OCI-LY3 (cell line): ENCODE results near the gene SPP2.

Source experiments
- H2AFZ ChIP-seq: fragments of 200-600, 300-600 bp; shearing (Covaris generic); 2 replicates; pipeline ENCODE4 v1.6.0; 2014; ENCODE audit warnings: antibody characterized with exemption, low read depth, low read length
- H3K27ac ChIP-seq: fragments of 200-600, 300-600 bp; sonication (generic); 2 replicates; pipeline ENCODE4 v1.5.1; 2014; ENCODE audit warnings: mild to moderate bottlenecking, low read length, moderate library complexity, mixed read lengths
- H3K27me3 ChIP-seq: fragments of 200-600, 300-600 bp; sonication (generic); 2 replicates; pipeline ENCODE4 v1.6.1; 2014; ENCODE audit warnings: low read depth, low read length, mixed read lengths
- H3K36me3 ChIP-seq: fragments of 200-600, 300-600 bp; sonication (generic); replicated peaks from 2 replicates; pipeline ENCODE3; 2014; ENCODE audit warnings: low read depth, low read length, mixed read lengths
- H3K4me1 ChIP-seq: fragments of 300-600, 200-600 bp; sonication (generic); 2 replicates; pipeline ENCODE4 v1.6.1; 2014; ENCODE audit warnings: low read length, mixed read lengths
- H3K4me2 ChIP-seq: fragments of 200-600, 300-600 bp; sonication (generic); 2 replicates; pipeline ENCODE4 v1.6.1; 2014; ENCODE audit warnings: low read length, mixed read lengths
- H3K4me3 ChIP-seq: fragments of 300-600, 200-600 bp; sonication (generic); 2 replicates; pipeline ENCODE4 v1.5.1; 2014; ENCODE audit warnings: antibody characterized with exemption, mild to moderate bottlenecking, low read length, moderate library complexity
- H3K79me2 ChIP-seq: fragments of 300-600, 200-600 bp; shearing (Covaris generic); 2 replicates; pipeline ENCODE4 v1.6.1; 2014; ENCODE audit warnings: mild to moderate bottlenecking, low read length, mixed read lengths
- H3K9ac ChIP-seq: fragments of 300-600, 200-600 bp; shearing (Covaris generic); 2 replicates; pipeline ENCODE4 v1.6.0; 2014; ENCODE audit warnings: mild to moderate bottlenecking, low read length, moderate library complexity
- H3K9me3 ChIP-seq: fragments of 200-600, 300-600 bp; shearing (Covaris generic); 2 replicates; pipeline ENCODE4 v1.6.1; 2014; ENCODE audit warnings: low read length, mixed read lengths; ENCODE audit not compliant: insufficient read depth
- H4K20me1 ChIP-seq: fragments of 200-600, 300-600 bp; sonication (generic); 2 replicates; pipeline ENCODE4 v1.6.1; 2016; ENCODE audit warnings: low read length, mixed read lengths; ENCODE audit not compliant: insufficient read depth
- EZH2phosphoT487 ChIP-seq: fragments of 200-600 bp; shearing (Covaris generic); IDR thresholded peaks from 2 replicates; pipeline ENCODE4 v1.6.1; 2018; ENCODE audit warnings: antibody characterized with exemption, mixed run types, low read depth
- TF ChIP-seq, protein P1 (sequence below): fragments of 200-600, 300-600 bp; sonication (generic); IDR thresholded peaks from 2 replicates; pipeline ENCODE4 v1.5.1; 2014; ENCODE audit warnings: antibody characterized with exemption, low read length, low read depth

SPP2 gene

DNA sequence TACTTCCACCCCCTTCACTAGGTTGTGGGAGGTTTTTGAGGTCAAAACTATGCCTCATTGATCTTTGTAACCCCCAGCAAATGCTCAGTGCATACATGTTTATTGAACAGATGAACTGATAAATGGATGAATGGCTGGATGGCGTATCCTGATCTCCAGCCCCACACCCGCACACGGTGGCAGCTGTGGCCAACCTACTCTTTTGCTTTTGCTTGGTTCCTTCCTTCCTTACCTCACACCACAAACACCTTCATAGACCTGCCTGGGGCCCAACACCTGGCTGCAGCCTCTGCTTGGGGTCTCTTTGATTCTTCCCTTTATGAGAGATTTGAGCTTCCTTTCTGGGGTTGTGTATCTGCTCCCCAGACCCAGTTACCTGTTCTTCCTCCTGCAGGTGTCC is 25.9 kb downstream of the SPP2 start:
- H3K9me3 ChIP-seq, result no peaks in the 10 kb centered on the region
- H3K9ac ChIP-seq, result no peak overlapping the region
- H3K4me1 ChIP-seq, result no peaks in the 10 kb centered on the region
- no peak overlapping the region for H3K4me2 ChIP-seq
- H3K36me3 ChIP-seq, result no peaks in the 10 kb centered on the region
- TF ChIP-seq EZH2phosphoT487, result no peak
- TF ChIP-seq, protein P1, sequence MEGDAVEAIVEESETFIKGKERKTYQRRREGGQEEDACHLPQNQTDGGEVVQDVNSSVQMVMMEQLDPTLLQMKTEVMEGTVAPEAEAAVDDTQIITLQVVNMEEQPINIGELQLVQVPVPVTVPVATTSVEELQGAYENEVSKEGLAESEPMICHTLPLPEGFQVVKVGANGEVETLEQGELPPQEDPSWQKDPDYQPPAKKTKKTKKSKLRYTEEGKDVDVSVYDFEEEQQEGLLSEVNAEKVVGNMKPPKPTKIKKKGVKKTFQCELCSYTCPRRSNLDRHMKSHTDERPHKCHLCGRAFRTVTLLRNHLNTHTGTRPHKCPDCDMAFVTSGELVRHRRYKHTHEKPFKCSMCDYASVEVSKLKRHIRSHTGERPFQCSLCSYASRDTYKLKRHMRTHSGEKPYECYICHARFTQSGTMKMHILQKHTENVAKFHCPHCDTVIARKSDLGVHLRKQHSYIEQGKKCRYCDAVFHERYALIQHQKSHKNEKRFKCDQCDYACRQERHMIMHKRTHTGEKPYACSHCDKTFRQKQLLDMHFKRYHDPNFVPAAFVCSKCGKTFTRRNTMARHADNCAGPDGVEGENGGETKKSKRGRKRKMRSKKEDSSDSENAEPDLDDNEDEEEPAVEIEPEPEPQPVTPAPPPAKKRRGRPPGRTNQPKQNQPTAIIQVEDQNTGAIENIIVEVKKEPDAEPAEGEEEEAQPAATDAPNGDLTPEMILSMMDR, result no peak
- no peaks in the 10 kb centered on the region for H4K20me1 ChIP-seq
- no peak overlapping the region for H3K27ac ChIP-seq
- no peaks in the 10 kb centered on the region for H3K27me3 ChIP-seq
- H3K79me2 ChIP-seq, result no peaks in the 10 kb centered on the region
- no peak overlapping the region for H3K4me3 ChIP-seq
- H2AFZ ChIP-seq, result no peak overlapping the region

DNA sequence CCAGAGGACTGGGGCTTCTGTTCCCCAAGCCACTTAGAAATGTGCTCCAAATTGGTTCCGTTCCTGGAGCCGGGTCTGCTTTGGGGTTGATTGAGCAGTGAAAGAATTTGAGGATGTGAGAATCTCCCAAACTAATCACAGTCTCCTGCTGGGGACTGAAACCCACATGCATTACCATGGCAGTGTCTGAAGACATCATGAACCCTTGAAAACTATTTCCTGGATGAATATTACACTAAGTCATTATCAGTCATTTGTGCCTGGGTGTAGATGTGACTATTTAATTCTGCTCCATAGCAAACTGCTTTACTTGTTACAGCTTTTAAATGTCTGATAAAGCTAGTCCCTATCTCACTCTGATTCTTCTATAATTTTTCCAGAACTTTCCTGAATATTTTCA is 27.6 kb downstream of the SPP2 start:
- Histone ChIP-seq H4K20me1 (no peaks in the 10 kb centered on the region), H3K27me3 (no peaks in the 10 kb centered on the region), H3K4me3 (no peak overlapping the region), H3K9ac (no peak overlapping the region), H2AFZ (no peak overlapping the region), H3K79me2 (no peaks in the 10 kb centered on the region), H3K9me3 (no peaks in the 10 kb centered on the region), H3K36me3 (no peaks in the 10 kb centered on the region), H3K27ac (no peak overlapping the region), H3K4me2 (no peak overlapping the region), H3K4me1 (no peaks in the 10 kb centered on the region)
- TF ChIP-seq EZH2phosphoT487, result no peak
- TF ChIP-seq, protein P1, result no peak

DNA sequence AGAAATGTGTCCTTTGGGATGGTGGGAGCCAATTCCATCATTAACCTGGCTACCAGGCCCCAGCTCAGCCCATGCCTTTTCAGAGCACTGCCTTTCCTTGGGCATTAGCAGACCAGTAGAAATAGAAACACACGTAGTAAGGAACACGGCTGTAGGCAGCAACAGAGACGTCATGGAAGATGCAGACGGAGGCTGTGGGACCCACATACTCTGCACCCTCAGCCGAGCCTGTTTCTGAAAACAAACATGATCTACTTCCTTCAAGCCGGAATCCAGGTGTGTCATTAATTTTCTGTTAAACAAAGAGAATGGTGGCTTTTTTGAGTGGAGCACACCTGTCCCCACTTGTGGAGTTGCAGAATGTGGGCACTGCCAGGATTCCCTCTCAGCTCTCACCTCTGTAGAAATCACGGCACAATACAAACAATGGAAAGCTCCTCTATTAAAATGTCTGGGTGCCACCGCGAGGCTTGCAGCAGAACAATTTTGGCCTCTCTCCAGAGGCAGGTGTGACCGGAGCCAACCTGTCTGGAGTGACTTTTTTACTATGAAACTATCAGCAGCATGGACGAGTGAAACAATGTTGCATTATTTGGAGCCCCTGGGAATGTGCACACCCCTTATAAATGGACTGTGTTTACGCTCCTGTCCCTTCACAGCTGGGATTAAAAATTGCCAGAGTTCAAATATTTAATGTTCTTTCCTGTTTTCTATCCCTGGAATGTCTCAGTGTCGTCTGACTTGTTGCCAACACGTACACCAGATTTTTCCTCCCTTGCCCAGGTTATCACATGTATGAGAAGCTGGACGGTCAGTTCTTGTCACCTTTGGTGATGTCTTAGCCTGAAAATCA is 31.7 kb downstream of the SPP2 start:
- H3K4me2 ChIP-seq, result no peak overlapping the region
- no peak overlapping the region for H3K27ac ChIP-seq
- peaks cover 6% of the 10 kb centered on the region; the same call in 1 of the 2 replicates for H3K4me1 ChIP-seq
- no peaks in the 10 kb centered on the region for H3K36me3 ChIP-seq
- H3K4me3 ChIP-seq, result no peak overlapping the region
- TF ChIP-seq EZH2phosphoT487, result no peak
- TF ChIP-seq, protein P1, result no peak
- no peak overlapping the region for H2AFZ ChIP-seq
- no peaks in the 10 kb centered on the region for H3K9me3 ChIP-seq
- H4K20me1 ChIP-seq, result no peaks in the 10 kb centered on the region
- H3K79me2 ChIP-seq, result no peaks in the 10 kb centered on the region
- H3K9ac ChIP-seq, result no peak overlapping the region
- H3K27me3 ChIP-seq, result no peaks in the 10 kb centered on the region

DNA sequence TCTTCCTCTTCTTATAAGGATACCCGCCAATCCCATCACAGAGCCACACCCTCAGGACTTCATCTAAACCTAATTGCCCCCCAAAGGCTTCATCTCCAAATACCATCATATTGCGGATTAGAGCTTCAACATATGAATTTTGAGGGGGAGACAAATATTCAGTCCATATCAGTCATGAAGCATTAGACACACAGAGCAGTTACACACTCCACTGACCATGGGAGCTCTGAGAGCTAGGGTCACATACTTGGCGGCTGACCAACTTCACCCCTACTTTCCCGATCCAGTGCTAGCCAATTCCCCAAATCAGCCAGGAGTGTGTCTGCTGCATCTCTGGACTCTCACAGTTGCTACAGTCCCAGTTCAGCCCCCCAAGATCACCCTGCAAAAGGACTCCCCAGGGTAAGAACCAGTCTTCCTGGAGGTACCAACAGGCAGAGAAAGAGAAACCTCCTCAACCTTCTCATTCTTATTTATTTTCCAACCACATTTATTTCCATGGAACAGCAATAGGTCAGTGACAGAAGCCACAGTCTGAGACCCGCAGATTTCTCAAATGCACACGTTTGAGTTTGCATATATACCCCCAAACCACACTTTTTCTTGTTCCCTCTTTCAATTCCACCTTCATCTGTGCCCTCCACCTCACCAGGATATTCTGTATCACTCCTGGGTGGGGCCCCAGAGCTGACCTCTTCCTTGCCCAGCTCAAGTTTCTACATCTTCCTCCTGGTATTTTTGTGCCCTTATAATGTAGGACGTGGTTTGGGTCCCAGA is 33.3 kb downstream of the SPP2 start:
- Histone ChIP-seq H3K4me2 (no peak overlapping the region), H3K27me3 (no peaks in the 10 kb centered on the region), H3K79me2 (no peaks in the 10 kb centered on the region), H4K20me1 (no peaks in the 10 kb centered on the region), H3K27ac (no peak overlapping the region), H3K36me3 (no peaks in the 10 kb centered on the region), H3K4me3 (no peak overlapping the region), H3K9me3 (no peaks in the 10 kb centered on the region), H3K9ac (no peak overlapping the region), H2AFZ (no peak overlapping the region), H3K4me1 (peaks cover 6% of the 10 kb centered on the region; the same call in 1 of the 2 replicates)
- no peak for TF ChIP-seq EZH2phosphoT487
- TF ChIP-seq, protein P1, result no peak
